CD4-positive, alpha-beta T cell treated with Interferon gamma for 1 hour (primary cell): ENCODE results near the gene CBFA2T2.
"Not testable (repeated sequence)": the region's sequence is repeated elsewhere in the genome, so short reads cannot be mapped to it uniquely, and the experiment has no call there.

ENCODE experiments used
- DNase-seq: peaks from one replicate; pipeline ENCODE4 v3.0.0-alpha.2; 2020

The CBFA2T2 gene

GRCh38 chr20:33490023-33490933, at the start of gene CBFA2T2:
CBFA2T2 (plus strand) TSS chr20:33490096; CDS start chr20:33490268, 172 bp downstream.
- DNase-seq = no peak

- not testable (repeated sequence) for DNase-seq
Measured at GRCh38 chr20:33440562-33440961, 49.3 kb upstream of the CBFA2T2 start.

- no peak for DNase-seq
Measured at GRCh38 chr20:33441142-33441955, 48.5 kb upstream of the CBFA2T2 start.

GRCh38 chr20:33442136-33443005, 47.5 kb upstream of the CBFA2T2 start:
- no peak for DNase-seq

- no peak for DNase-seq
Measured at GRCh38 chr20:33443006-33443511, 46.8 kb upstream of the CBFA2T2 start.

- peak; percentile 92 for DNase-seq
Measured at GRCh38 chr20:33443512-33444239, 46.2 kb upstream of the CBFA2T2 start, which contains the start of gene SNTA1. SNTA1 (minus strand) TSS chr20:33443763; CDS start chr20:33443620, 143 bp downstream.

GRCh38 chr20:33444797-33445560, 44.9 kb upstream of the CBFA2T2 start:
- no peak for DNase-seq

- DNase-seq = no peak
Measured at GRCh38 chr20:33445881-33446625, 43.8 kb upstream of the CBFA2T2 start.

GRCh38 chr20:33450867-33451266, 39.0 kb upstream of the CBFA2T2 start:
- no peak for DNase-seq

GRCh38 chr20:33456916-33457642, 32.8 kb upstream of the CBFA2T2 start:
- peak; percentile 74 for DNase-seq

- DNase-seq = no peak
Measured at GRCh38 chr20:33459599-33459998, 30.3 kb upstream of the CBFA2T2 start.

GRCh38 chr20:33460711-33461110, 29.2 kb upstream of the CBFA2T2 start:
- no peak for DNase-seq

GRCh38 chr20:33463332-33464101, 26.4 kb upstream of the CBFA2T2 start:
- DNase-seq = no peak

- not testable (repeated sequence) for DNase-seq
Measured at GRCh38 chr20:33464759-33465158, 25.1 kb upstream of the CBFA2T2 start.

- no peak for DNase-seq
Measured at GRCh38 chr20:33465481-33466302, 24.2 kb upstream of the CBFA2T2 start.

GRCh38 chr20:33466303-33466646, 23.6 kb upstream of the CBFA2T2 start:
- DNase-seq = no peak

- no peak for DNase-seq
Measured at GRCh38 chr20:33470457-33470856, 19.4 kb upstream of the CBFA2T2 start.

GRCh38 chr20:33470866-33471265, 19.0 kb upstream of the CBFA2T2 start:
- no peak for DNase-seq
